Fibroblast of peridontal ligament (primary cell): Measurements from ENCODE around the gene MRPS18A.
"Not testable (repeated sequence)": the region's sequence is repeated elsewhere in the genome, so short reads cannot be mapped to it uniquely, and the experiment has no call there.

Experiments used
- DNase-seq: peaks from one replicate; pipeline ENCODE4 v3.0.0-alpha.2; 2010; ENCODE audit errors: extremely low read depth

MRPS18A gene

GRCh38 chr6:43635387-43636307, 51.9 kb downstream of the MRPS18A start, which contains the start of gene MAD2L1BP:
Gene MAD2L1BP (plus strand): TSS chr6:43635840. CDS start chr6:43635876, 36 bp downstream.
- DNase-seq, result peak; percentile 58

GRCh38 chr6:43634702-43635303, 52.8 kb downstream of the MRPS18A start:
- DNase-seq, result no peak

- DNase-seq, result not testable (repeated sequence)
These were observed 54.6 kb downstream of the MRPS18A start for GRCh38 chr6:43633002-43633401.

- DNase-seq, result no peak
These were observed 56.5 kb downstream of the MRPS18A start for GRCh38 chr6:43630980-43631619.

- peak; percentile 99 for DNase-seq
These were observed 57.9 kb downstream of the MRPS18A start for GRCh38 chr6:43629505-43630300.

- DNase-seq, result peak; percentile 98
These were observed 58.5 kb downstream of the MRPS18A start, which contains the start of gene GTPBP2 for GRCh38 chr6:43629104-43629504. Gene GTPBP2 (minus strand): TSS chr6:43629264. CDS start chr6:43629162, 102 bp downstream.

GRCh38 chr6:43628393-43629103, 59.0 kb downstream of the MRPS18A start:
- DNase-seq, result peak; percentile 60

- DNase-seq, result peak; percentile 99
These were observed 60.4 kb downstream of the MRPS18A start for GRCh38 chr6:43627008-43627825.

- no peak for DNase-seq
These were observed 62.1 kb downstream of the MRPS18A start for GRCh38 chr6:43625393-43625992.

GRCh38 chr6:43624786-43625288, 62.8 kb downstream of the MRPS18A start:
- DNase-seq, result no peak

- DNase-seq, result no peak
These were observed 63.5 kb downstream of the MRPS18A start for GRCh38 chr6:43623880-43624785.

- no peak for DNase-seq
These were observed 65.0 kb downstream of the MRPS18A start for GRCh38 chr6:43622541-43622940.

GRCh38 chr6:43621836-43622180, 65.8 kb downstream of the MRPS18A start:
- DNase-seq, result no peak
